CD8-positive, alpha-beta memory T cell (primary cell): ENCODE measurements around the gene ACP2. TPM values are rescaled to one million over a fixed set of nuclear protein-coding genes. Genes with fewer than 3 reads are reported as not detected.

Experiments
- CTCF ChIA-PET: fragments of 350-600 bp; sonication (Branson Sonifier 250); formaldehyde crosslinking; loops from one replicate; lab custom pipeline; 2021; ENCODE audit warnings: antibody characterized with exemption; lab: Charles Lee
- POLR2A ChIA-PET: fragments of 350-600 bp; sonication (Branson Sonifier 250); formaldehyde crosslinking; loops from one replicate; lab custom pipeline; 2021; ENCODE audit warnings: antibody characterized with exemption; lab: Charles Lee
- DNase-seq, 5 donors: peaks; one replicate each; pipeline versions ENCODE4 v3.0.0 to v3.0.0-alpha.2; 2020 to 2022; ENCODE audit warnings: mixed read lengths in 1 of 5
- H3K27ac ChIP-seq: one replicate; pipeline ENCODE4 v1.7.0; 2013; ENCODE audit warnings: low read depth, mild to moderate bottlenecking, low read length, moderate library complexity
- H3K27me3 ChIP-seq: 2 replicates; pipeline ENCODE4 v1.7.0; 2013; ENCODE audit warnings: low read length, mild to moderate bottlenecking; ENCODE audit not compliant: insufficient read depth, poor library complexity, severe bottlenecking
- H3K36me3 ChIP-seq: 2 replicates; pipeline ENCODE4 v1.7.0; 2013; ENCODE audit warnings: mild to moderate bottlenecking, low read length, moderate library complexity; ENCODE audit not compliant: insufficient read depth
- H3K4me1 ChIP-seq: 2 replicates; pipeline ENCODE4 v1.7.0; 2013; ENCODE audit warnings: mild to moderate bottlenecking, low read length, moderate library complexity; ENCODE audit not compliant: insufficient read depth
- H3K4me3 ChIP-seq: 2 replicates; pipeline ENCODE4 v1.7.0; 2013; ENCODE audit warnings: mild to moderate bottlenecking, low read length
- H3K9me3 ChIP-seq: 2 replicates; pipeline ENCODE4 v1.7.0; 2013; ENCODE audit warnings: mild to moderate bottlenecking, low read length
- H3K27ac Mint-ChIP-seq, 8 donors: one replicate each; pipeline ENCODE4 v1.8.0; 2020 to 2021; ENCODE audit warnings: mixed read lengths in 8 of 8, mild to moderate bottlenecking in 6 of 8, inconsistent platforms in 3 of 8, moderate library complexity in 3 of 8
- H3K27me3 Mint-ChIP-seq, 2 donors: one replicate each; pipeline ENCODE4 v1.8.0; 2020 to 2021; ENCODE audit warnings: mixed read lengths in 2 of 2, mild to moderate bottlenecking in 1 of 2, moderate library complexity in 1 of 2
- H3K36me3 Mint-ChIP-seq, 3 donors: one replicate each; pipeline ENCODE4 v1.8.0; 2020 to 2021; ENCODE audit warnings: mixed read lengths in 3 of 3, inconsistent platforms in 1 of 3, mild to moderate bottlenecking in 1 of 3
- H3K4me1 Mint-ChIP-seq, 3 donors: one replicate each; pipeline ENCODE4 v1.8.0; 2020 to 2021; ENCODE audit warnings: mixed read lengths in 3 of 3, inconsistent platforms in 1 of 3, mild to moderate bottlenecking in 1 of 3
- H3K4me3 Mint-ChIP-seq, 7 donors: one replicate each; pipeline ENCODE4 v1.8.0; 2020 to 2021; ENCODE audit warnings: mixed read lengths in 7 of 7, mild to moderate bottlenecking in 6 of 7, moderate library complexity in 4 of 7, inconsistent platforms in 2 of 7
- H3K9me3 Mint-ChIP-seq, 5 donors: one replicate each; pipeline ENCODE4 v1.8.0; 2020 to 2022; ENCODE audit warnings: mixed read lengths in 5 of 5, mild to moderate bottlenecking in 3 of 5, moderate library complexity in 2 of 5, inconsistent platforms in 1 of 5
- polyA plus RNA-seq: library from polyadenylated mRNA; unstranded; fragments of 300-500 nt; fragmentation: Illumina TruSeq; gene quantifications from one replicate; pipeline ENCODE4 v1.2.3, GENCODE V29; 2021
- total RNA-seq, 2 experiments: library from RNA; stranded (reverse); gene quantifications; one replicate each; pipeline ENCODE4 v1.2.3, GENCODE V29; 2021

The ACP2 gene
- total and polyA plus RNA-seq, 3 experiments from 2014 or later = 14.6 to 24.5 (median 24.1) TPM

DNA sequence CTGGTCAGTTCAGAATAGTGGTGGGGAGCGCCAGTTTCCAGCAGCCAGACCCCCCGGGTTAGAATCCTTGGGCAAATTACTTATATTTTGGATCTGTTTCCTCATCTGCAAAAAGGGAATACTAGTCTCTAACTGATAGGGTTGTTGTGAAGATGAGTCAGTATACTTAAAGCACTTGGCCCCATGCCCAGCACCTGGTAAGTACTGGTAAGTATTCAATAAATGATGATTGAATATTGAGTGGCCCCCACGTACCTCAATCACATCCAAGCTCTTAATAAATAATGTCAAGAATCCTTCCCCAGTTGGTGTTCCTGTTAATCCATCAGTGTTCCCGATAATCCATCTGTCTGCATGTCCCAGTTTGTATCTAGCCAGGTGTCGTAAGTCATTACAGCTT, 12.1 kb downstream of the ACP2 start:
- Mint-ChIP-seq H3K4me3 (no peak overlapping the region), H3K9me3 (no peaks in the 10 kb centered on the region), H3K4me1 (peaks cover 11 to 25% (median 24%) of the 10 kb centered on the region in 3 donors), H3K27ac (peak overlapping the region in 6 of 8 donors; percentile 28 to 95 (median 76)), H3K27me3 (no peaks in the 10 kb centered on the region), H3K36me3 (peaks cover 0 to 76% (median 13%) of the 10 kb centered on the region in 3 donors)
- no peaks in the 10 kb centered on the region for H3K27me3 ChIP-seq
- H3K27ac ChIP-seq = no peak overlapping the region
- H3K9me3 ChIP-seq = no peaks in the 10 kb centered on the region
- ChIA-PET POLR2A (interaction anchor here (0.6 to 1.5 kb wide), 3 partner anchors 12 to 69 kb away, joined by 3 read pairs; partner anchors contain the start of gene ACP2), CTCF (interaction anchor here (1.0 to 3.0 kb wide), 3 partner anchors 11 to 23 kb away, joined by 3 to 14 read pairs (median 4); partner anchors contain the start of genes ACP2 and DDB2)
- peaks cover 17% of the 10 kb centered on the region for H3K4me1 ChIP-seq
- no peak overlapping the region for H3K4me3 ChIP-seq
- DNase-seq = no peak
- H3K36me3 ChIP-seq = peaks cover 19% of the 10 kb centered on the region

DNA sequence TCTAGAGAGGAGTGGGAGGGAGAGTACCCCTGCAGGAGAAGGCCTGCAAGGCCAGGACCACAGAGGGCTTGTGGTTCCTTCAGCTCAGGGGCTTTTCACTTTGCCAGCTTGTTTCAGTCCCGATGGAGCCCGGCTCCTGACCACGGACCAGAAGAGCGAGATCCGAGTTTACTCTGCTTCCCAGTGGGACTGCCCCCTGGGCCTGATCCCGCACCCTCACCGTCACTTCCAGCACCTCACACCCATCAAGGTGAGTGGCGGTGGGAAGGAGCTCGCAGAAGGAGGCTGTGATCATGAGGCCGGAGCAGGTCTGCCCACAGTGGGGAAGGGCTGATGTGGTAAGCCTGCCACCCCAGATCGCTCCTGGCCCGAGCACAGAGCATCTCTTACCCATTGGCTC, 13.5 kb downstream of the ACP2 start:
- Mint-ChIP-seq H3K36me3 (peaks cover 0 to 71% (median 12%) of the 10 kb centered on the region in 3 donors), H3K4me3 (peak overlapping the region in 4 of 7 donors; percentile 35 to 59 (median 42)), H3K9me3 (no peaks in the 10 kb centered on the region), H3K27me3 (no peaks in the 10 kb centered on the region), H3K27ac (peak overlapping the region; percentile 76 to 95 (median 91)), H3K4me1 (peaks cover 11 to 25% (median 24%) of the 10 kb centered on the region in 3 donors)
- peak overlapping the region; percentile 46 for H3K27ac ChIP-seq
- no peak for DNase-seq
- peaks cover 17% of the 10 kb centered on the region for H3K4me1 ChIP-seq
- H3K27me3 ChIP-seq = no peaks in the 10 kb centered on the region
- ChIA-PET CTCF (interaction anchor here (1.2 to 3.0 kb wide), 4 partner anchors 12 to 24 kb away, joined by 4 to 14 read pairs (median 6); partner anchors contain the start of gene ACP2), POLR2A (interaction anchor here (2.0 kb wide), 1 partner anchor 20 kb away, joined by 15 read pairs; the partner anchor contains the start of gene DDB2)
- peaks cover 13% of the 10 kb centered on the region for H3K36me3 ChIP-seq
- H3K4me3 ChIP-seq = no peak overlapping the region
- H3K9me3 ChIP-seq = no peaks in the 10 kb centered on the region

DNA sequence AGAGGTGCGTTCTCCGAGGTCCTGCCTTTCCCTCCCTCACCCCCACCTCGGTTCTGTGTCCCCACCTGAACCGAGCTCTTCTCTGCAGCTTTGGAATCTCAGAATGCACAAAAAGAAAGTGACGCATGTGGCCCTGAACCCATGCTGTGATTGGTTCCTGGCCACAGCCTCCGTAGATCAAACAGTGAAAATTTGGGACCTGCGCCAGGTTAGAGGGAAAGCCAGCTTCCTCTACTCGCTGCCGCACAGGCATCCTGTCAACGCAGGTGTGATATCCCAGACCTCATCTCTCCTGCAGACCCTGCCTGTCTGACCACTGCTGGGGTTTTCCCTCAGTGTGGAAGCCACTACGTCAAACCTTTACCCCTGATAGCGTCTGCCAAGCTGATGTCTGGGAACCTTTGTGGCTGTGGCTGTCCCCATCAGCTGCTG, 13.9 kb downstream of the ACP2 start:
- Histone ChIP-seq H3K9me3 (no peaks in the 10 kb centered on the region), H3K4me1 (peaks cover 17% of the 10 kb centered on the region), H3K27ac (no peak overlapping the region), H3K4me3 (peak overlapping the region; percentile 28), H3K27me3 (no peaks in the 10 kb centered on the region), H3K36me3 (peaks cover 8% of the 10 kb centered on the region)
- ChIA-PET POLR2A (interaction anchor here (0.5 to 2.0 kb wide), 3 partner anchors 14 to 299 kb away, joined by 3 to 15 read pairs (median 3); partner anchors contain the start of genes ACP2 and DDB2), CTCF (interaction anchor here (1.2 to 3.0 kb wide), 4 partner anchors 13 to 25 kb away, joined by 4 to 14 read pairs (median 6); partner anchors contain the start of gene ACP2)
- Mint-ChIP-seq H3K9me3 (no peaks in the 10 kb centered on the region), H3K27me3 (no peaks in the 10 kb centered on the region), H3K27ac (peak overlapping the region; percentile 75 to 95 (median 91)), H3K4me1 (peaks cover 11 to 25% (median 24%) of the 10 kb centered on the region in 3 donors), H3K36me3 (peaks cover 0 to 66% (median 9%) of the 10 kb centered on the region in 3 donors), H3K4me3 (peak overlapping the region; percentile 35 to 83 (median 53))
- peak; percentile 46 to 86 (median 65) for DNase-seq

DNA sequence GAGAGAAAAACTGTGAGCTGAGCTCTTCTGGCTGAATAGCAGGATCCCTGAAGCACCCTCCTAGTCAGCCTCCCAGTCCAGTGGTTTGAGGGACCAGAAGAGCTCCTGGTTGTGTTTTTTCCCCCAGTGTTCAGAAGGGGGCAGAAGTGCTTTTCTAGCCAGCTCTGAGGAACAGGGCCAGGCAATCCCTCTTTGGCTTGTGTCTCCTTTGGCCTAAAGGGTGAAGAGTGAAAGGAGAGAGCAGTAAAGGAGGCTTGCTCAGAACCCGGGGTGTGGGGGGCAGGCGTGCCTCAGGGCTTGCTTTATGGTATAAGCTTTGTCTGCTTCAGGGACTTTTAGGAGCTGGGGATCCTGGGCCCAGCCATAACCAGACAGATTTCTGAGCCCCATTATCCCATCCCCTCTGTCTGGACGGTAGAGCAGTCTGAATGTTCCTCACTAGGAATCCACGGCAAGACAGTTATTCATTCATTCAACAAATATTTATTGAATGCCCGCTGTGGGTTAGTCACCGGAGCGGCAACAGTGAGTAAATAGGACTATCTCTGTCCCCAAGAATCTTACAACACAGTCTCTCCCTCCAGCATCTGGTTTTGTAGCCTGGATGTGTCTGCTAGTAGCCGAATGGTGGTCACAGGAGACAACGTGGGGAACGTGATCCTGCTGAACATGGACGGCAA, 14.5 kb downstream of the ACP2 start:
- Histone ChIP-seq H3K4me3 (peak overlapping the region; percentile 28), H3K36me3 (peaks cover 2% of the 10 kb centered on the region), H3K27me3 (no peaks in the 10 kb centered on the region), H3K4me1 (peaks cover 17% of the 10 kb centered on the region), H3K9me3 (no peaks in the 10 kb centered on the region), H3K27ac (no peak overlapping the region)
- H3K4me1 Mint-ChIP-seq = peaks cover 14 to 25% (median 24%) of the 10 kb centered on the region in 3 donors
- ChIA-PET POLR2A (interaction anchor here (0.5 to 2.0 kb wide), 3 partner anchors 14 to 300 kb away, joined by 3 to 15 read pairs (median 3); partner anchors contain the start of genes ACP2 and DDB2), CTCF (interaction anchor here (0.7 to 2.5 kb wide), 6 partner anchors 8 to 178 kb away, joined by 3 to 9 read pairs (median 4); no protein-coding TSS in a partner anchor)
- no peaks in the 10 kb centered on the region for H3K27me3 Mint-ChIP-seq
- H3K4me3 Mint-ChIP-seq = peak overlapping the region; percentile 24 to 83 (median 53)
- H3K9me3 Mint-ChIP-seq = no peaks in the 10 kb centered on the region
- peak overlapping the region; percentile 75 to 95 (median 91) for H3K27ac Mint-ChIP-seq
- peaks cover 0 to 64% (median 11%) of the 10 kb centered on the region in 3 donors for H3K36me3 Mint-ChIP-seq
- peak in 1 of 5 donors; percentile 37 for DNase-seq

DNA sequence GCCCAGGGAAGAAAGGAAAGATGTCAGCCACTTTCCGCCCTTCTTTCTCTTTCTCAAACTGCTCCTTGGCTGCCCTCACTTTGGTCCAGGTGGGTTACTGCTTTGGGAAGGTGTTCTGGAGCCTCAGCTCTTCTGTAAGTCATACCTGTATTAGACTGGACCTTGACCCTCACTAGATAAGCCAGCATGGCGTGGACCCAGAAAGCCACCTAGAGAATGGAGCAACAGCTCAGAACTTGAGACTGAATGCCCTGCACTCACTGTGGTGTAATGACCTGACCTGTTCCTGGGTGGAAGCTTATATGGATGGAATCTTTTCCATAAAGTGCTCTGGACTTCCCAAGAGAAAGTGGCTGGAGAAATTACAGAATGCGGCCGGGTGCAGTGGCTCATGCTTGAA, 15.6 kb downstream of the ACP2 start:
- H3K27ac Mint-ChIP-seq = peak overlapping the region in 5 of 8 donors; percentile 23 to 65 (median 42)
- H3K4me1 Mint-ChIP-seq = peaks cover 14 to 25% (median 24%) of the 10 kb centered on the region in 3 donors
- no peaks in the 10 kb centered on the region for H3K27me3 Mint-ChIP-seq
- no peak for DNase-seq
- Histone ChIP-seq H3K4me1 (peaks cover 17% of the 10 kb centered on the region), H3K27ac (no peak overlapping the region), H3K36me3 (no peaks in the 10 kb centered on the region), H3K9me3 (no peaks in the 10 kb centered on the region), H3K27me3 (no peaks in the 10 kb centered on the region), H3K4me3 (no peak overlapping the region)
- POLR2A ChIA-PET = interaction anchor here (1.3 kb wide), 1 partner anchor 15 kb away, joined by 3 read pairs; the partner anchor contains the start of gene ACP2
- CTCF ChIA-PET = interaction anchor here (0.8 to 2.5 kb wide), 5 partner anchors 9 to 179 kb away, joined by 3 to 9 read pairs (median 5); partner anchors contain the start of gene DDB2
- no peaks in the 10 kb centered on the region for H3K9me3 Mint-ChIP-seq
- peaks cover 0 to 63% (median 15%) of the 10 kb centered on the region in 3 donors for H3K36me3 Mint-ChIP-seq
- H3K4me3 Mint-ChIP-seq = no peak overlapping the region

DNA sequence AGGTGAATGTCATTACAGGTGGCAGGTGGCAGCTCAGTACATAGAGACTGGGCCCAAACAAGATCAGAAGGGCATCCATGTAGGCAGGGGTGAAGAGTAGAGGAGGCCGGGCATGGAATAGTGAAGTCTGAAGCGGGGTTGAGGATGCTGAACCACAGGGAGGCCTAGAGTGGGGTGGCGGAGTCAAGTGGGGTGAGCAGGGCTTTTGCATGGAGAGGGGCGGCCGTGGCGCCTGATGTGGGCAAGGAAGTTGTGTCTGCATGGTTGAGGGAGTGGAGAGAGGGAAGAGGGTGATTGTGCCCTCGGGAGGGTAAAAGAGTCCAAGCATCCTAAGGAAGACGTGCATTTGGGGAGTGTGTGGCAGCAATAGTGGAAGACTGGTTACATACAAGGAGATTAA, 19.5 kb downstream of the ACP2 start:
- POLR2A ChIA-PET = no interaction called here

DNA sequence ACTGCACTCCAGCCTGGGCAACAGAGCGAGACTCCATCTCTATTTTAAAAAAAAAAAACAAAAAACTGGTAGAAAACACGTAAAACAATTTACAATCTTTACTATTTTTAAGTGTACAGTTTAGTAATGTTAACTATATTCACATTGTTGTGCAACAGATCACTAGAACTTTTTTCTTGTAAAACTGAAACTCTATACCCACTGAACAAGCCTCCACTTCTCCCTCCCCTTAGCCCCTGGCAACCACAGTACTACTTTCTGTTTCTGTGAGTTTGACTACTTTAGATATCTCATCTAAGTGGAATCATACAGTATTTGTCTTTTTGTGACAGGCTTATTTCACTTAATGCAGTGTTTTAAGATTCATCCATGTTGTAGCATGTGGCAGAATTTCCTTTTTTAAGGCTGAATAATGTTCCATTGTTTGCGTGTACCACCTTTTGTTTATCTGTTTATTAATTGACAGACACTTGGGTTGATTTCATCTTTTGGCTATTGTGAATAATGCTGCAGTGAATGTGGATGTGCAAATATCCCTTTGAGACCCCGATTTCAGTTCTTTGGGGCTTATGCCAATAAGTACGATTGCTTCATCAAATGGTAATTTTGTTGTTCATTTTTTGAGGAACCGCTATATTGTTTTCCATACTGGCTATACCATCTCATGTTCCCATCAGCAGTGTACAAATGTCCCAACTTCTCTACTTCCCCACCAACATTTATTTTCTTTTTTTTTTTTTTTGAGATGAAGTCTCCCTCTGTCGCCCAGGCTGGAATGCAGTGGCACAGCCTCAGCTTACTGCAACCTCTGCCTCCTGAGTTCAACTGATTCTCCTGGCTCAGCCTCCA, 22.8 kb downstream of the ACP2 start:
- Mint-ChIP-seq H3K36me3 (peaks cover 0 to 64% (median 24%) of the 10 kb centered on the region in 3 donors), H3K27me3 (no peaks in the 10 kb centered on the region), H3K27ac (peak overlapping the region in 2 of 8 donors; percentile 66 to 81), H3K4me3 (no peak overlapping the region), H3K9me3 (no peaks in the 10 kb centered on the region), H3K4me1 (peaks cover 0 to 12% (median 3%) of the 10 kb centered on the region in 3 donors)
- H3K9me3 ChIP-seq = no peaks in the 10 kb centered on the region
- DNase-seq = no peak
- POLR2A ChIA-PET = no interaction called here
- H3K36me3 ChIP-seq = peaks cover 5% of the 10 kb centered on the region
- H3K4me3 ChIP-seq = no peak overlapping the region
- no peak overlapping the region for H3K27ac ChIP-seq
- H3K4me1 ChIP-seq = no peaks in the 10 kb centered on the region
- CTCF ChIA-PET = interaction anchor here (0.7 kb wide), 1 partner anchor 1453 kb away, joined by 3 read pairs; no protein-coding TSS in a partner anchor
- no peaks in the 10 kb centered on the region for H3K27me3 ChIP-seq

More for the DNA sequence above, 19.5 kb downstream of the ACP2 start:
- H3K4me3 Mint-ChIP-seq = no peak overlapping the region
- H3K27ac Mint-ChIP-seq = peak overlapping the region in 4 of 8 donors; percentile 8 to 95 (median 29)
- Histone ChIP-seq H3K9me3 (no peaks in the 10 kb centered on the region), H3K4me1 (peaks cover 4% of the 10 kb centered on the region), H3K27ac (no peak overlapping the region), H3K27me3 (no peaks in the 10 kb centered on the region), H3K4me3 (no peak overlapping the region), H3K36me3 (no peaks in the 10 kb centered on the region)
- H3K9me3 Mint-ChIP-seq = no peaks in the 10 kb centered on the region
- peaks cover 0 to 63% (median 21%) of the 10 kb centered on the region in 3 donors for H3K36me3 Mint-ChIP-seq
- CTCF ChIA-PET = interaction anchor here (0.7 kb wide), 1 partner anchor 15 kb away, joined by 3 read pairs; no protein-coding TSS in a partner anchor
- no peak for DNase-seq
- H3K4me1 Mint-ChIP-seq = peaks cover 4 to 10% (median 5%) of the 10 kb centered on the region in 3 donors
- H3K27me3 Mint-ChIP-seq = no peaks in the 10 kb centered on the region
